Activated gamma-delta T cell (primary cell): ENCODE data around the gene SLC35A5.

Experiments used
- DNase-seq: peaks from one replicate; lab custom pipeline; 2025; lab: John Stamatoyannopoulos, UW

The SLC35A5 gene

DNA sequence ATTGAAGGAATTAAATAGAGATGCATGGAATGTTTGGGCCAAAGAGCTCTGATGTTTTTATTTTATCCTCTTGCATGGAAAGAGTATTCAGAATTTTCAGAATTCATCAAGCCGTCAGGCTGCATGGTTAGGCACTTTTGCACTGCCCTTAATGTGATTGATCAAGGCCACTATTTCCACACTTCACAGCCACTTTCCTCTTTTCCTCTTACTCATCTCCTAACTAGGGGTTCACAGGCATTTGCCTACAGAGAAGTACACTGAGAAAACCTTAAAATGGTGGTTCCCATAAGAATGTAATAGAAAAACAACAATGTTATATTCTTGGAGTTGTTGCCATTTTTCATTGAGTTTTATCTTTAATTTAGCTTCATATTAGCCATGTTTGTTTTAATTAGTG lies 10.9 kb downstream of the SLC35A5 start:
- DNase-seq: no peak

DNA sequence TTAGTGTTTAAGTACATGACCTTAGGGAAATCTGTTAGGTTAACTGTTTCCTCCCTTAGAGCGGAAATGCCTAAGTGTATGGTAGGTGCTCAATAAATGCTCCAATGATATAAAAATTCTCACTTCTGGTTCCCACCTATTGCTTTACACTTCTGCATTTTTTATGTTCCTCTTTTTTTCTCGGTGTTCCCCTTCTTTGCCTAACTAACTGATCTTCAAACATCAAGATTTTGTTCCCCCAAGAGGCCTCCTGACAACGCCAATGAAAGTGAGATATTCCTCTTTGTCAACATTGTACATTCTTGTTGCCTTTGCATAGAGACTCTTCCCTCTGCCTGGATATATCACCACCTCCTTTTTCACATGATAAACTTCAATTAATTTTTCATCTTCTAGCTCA lies 17.4 kb downstream of the SLC35A5 start:
- no peak for DNase-seq

DNA sequence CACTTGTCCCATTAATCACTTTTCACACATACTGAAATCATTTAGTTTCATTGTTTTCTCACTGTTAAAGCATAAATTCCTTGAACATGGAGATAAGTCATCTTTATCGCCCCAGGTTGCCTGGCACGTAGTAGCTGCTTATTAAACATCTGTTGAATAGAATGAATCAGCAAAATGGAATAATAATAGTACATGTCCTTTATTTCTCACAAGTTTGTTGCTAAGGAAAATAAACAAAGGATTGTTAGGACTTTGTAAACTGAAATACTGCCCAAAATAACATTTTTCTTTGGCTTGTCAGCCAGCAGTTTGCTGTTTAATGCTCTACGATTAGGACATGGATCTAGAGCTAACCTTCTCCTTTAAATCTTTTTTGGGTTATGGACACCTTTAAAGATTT lies 17.9 kb downstream of the SLC35A5 start:
- DNase-seq: no peak

DNA sequence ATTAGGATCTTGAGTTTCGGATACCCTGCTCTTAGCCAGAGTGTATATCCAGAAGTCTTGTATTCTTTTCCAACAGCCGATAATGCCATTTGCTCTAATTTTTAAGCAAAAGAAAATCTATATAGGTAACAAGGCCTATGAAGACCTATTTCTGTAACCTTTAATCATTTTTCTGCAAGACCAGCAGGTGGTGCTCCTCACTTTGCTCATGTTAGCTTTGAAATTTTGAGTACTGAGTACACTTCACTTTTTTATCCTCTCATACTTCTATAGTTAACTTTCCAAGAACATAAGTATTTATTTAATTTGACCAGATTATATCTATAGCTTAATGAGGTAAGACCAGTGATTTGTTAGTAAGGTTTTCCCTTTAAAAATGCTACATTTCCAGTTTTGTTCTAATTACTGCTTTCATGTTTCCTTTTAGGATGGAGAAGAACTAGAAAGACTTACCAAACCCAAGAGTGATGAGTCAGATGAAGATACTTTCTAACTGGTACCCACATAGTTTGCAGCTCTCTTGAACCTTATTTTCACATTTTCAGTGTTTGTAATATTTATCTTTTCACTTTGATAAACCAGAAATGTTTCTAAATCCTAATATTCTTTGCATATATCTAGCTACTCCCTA lies 20.5 kb downstream of the SLC35A5 start:
- no peak for DNase-seq

DNA sequence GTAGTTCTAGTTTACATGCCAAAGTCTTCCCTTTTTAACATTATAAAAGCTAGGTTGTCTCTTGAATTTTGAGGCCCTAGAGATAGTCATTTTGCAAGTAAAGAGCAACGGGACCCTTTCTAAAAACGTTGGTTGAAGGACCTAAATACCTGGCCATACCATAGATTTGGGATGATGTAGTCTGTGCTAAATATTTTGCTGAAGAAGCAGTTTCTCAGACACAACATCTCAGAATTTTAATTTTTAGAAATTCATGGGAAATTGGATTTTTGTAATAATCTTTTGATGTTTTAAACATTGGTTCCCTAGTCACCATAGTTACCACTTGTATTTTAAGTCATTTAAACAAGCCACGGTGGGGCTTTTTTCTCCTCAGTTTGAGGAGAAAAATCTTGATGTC lies 21.3 kb downstream of the SLC35A5 start:
- DNase-seq: no peak

DNA sequence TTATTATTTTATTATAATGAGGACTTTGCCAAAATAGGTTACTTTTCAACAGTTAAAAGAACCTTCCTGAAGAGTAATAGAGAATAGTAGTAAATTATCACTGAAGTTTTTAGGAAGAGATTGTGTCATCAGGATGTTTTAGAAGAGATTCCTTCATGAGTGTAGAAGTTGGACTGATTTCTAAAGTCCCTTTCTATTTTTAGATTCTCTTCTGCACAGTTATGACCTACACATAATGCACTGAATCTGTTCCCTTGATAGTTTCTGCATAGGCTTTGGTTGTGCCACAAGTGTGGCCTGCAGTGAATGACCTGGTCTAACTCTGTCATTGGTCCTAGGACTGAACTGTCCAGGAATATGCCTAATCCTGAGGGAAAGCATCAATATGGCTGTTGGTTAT lies 23.9 kb downstream of the SLC35A5 start:
- no peak for DNase-seq

DNA sequence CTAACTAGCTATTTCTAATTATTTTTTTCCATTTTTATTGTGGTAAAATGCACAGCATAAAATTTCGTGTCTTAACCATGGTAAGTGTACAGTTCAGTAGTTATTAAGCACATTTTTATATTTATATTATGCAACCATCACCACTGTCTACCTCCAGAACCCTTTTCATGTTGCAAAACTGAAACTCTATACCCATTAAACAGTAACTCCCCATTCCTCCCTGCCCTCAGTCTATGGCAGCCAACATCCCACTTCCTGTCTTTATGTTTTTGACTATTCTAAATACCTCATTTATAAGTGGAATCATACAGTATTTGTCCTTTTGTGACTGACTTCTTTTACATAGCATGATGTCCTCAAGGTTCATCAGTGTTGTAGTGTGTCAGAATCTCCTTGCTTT lies 25.5 kb downstream of the SLC35A5 start:
- DNase-seq: no peak

DNA sequence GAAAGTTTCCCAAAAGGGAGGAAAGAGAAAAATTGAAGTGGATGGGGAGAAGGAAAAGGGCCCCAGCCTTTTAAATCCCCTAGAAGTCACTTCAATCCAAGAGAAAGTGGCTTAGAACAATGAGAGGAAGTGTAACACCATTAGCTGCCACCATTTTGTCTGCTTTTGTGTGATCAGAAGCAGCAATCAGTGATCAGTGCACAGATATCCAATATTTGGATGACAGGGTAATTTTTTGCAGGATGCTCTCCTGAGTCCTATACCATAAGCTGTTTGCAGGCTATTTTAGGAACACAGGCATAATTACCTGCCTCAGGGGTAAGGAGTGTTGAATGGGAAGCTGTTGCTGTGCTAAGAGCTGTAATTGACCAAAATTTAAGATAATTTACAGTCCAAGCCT lies 31.4 kb downstream of the SLC35A5 start:
- DNase-seq: no peak

DNA sequence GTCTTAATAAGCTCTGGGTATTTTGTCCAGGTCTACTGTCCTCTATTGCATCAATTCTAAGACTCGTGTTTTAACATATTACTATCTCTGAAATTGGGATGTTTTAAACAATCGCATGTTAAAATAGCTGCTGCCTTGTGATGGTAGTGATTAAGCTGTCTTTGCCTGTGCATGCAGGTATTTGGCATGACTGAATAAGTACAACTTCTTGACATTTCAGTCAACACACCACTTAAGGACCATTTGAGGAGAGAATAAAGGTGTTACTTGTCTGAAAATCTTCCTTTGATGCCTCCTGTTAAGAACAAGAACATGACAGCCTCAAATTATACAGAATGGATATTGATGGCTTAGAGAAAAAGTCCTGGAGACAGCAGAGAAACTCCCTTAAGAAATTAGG lies 33.0 kb downstream of the SLC35A5 start:
- no peak for DNase-seq

DNA sequence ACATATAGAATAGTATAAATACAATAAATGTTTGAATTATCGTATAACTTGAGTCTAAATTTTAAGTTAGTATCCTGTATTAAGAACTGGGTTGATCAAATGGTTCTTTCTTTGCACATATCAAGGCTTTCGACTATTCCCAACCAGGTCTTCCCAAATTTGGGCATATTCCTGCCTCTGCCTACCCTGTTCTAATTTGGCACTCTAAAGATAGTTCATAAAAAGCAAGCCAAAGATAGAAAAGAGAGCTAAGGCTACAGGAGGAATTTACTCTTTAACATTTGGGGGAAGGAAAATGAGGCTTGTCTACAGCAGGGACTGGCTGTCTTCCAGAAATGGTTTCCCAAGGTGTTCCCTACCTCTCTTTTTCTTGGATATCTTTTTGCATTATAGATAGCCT lies 36.1 kb downstream of the SLC35A5 start:
- no peak for DNase-seq

DNA sequence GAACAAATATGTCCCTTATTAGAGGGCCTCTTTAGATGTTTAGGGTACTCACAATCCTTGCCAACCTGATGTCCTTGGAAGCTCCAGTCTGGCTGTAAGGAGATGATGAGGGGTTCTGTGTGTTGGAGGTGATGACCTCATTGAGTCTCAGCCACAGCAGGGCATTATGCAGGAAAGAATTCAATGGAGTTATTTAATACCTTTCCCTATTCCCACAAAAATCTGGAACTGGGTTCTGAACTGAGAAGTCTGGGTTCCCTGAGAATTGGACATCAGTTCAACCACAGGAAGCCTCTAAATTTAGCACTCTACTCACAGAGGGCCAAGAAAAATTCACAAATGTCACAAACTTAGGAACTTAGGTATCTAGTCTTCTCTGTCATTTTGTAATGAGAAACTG lies 36.9 kb downstream of the SLC35A5 start:
- no peak for DNase-seq

DNA sequence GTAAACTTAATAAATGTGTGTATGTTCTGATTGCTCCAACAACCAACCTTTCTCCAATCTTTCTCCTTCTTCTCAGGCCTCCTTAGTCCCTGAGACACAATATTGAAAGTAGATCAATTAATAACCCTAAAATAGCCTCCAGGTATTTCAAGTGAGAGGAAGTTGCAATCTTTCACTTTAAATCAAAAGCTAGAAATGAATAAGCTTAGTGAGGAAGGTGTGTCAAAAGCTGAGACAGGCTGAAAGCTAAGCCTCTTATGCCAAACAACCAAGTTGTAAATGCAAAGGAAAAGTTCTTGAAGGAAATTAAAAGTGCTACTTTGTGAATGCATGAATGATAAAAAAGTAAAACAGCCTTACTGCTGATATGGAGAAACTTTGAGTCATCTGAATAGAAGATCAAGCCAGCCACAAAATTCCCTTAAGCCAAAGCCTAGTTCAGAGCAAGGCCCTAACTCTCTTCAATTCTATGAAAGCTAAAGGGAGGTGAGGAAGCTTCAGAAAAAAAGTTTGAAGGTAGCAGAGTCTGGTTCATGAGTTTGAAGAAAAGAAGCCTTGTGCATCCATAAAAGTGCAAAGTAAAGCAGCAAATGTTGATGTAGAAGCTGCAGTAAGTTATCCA lies 40.5 kb downstream of the SLC35A5 start:
- no peak for DNase-seq

DNA sequence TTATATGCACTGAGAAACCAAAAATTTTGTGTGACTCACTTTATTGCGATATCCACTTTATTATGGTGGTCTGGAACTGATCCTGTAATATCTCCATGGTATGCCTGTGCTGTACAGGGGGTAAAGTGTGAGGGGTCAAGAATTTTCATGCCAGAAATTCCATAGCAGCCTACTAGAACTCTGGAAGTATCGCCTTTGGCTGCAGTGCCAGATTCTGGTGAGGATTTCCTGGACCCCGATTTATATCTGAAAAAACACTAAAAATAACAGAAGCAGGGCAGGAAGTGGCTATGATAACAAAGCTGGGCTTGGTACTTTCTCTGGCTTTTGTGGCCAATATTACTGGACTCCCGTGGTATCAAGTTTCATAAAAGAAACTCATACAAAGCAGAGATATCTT lies 42.7 kb downstream of the SLC35A5 start:
- no peak for DNase-seq

DNA sequence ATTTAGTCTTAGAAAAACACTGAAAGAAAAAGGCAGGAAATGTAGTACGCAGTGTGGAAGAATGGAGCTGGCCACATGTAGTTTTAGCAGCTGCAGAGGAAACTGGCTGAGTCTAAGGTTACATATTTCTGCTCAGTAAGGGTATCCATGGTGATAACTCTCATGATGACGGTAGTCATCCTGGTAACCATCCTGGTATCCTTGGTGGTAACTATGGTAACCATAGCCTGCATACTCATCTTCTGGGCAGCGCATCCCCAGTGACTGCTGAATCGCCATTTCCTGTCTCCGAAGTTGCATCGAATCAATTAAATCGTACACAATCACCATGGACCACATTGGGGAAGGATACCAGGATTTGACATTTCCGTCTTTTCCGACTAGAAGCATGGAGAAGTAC lies 43.4 kb downstream of the SLC35A5 start:
- no peak for DNase-seq

DNA sequence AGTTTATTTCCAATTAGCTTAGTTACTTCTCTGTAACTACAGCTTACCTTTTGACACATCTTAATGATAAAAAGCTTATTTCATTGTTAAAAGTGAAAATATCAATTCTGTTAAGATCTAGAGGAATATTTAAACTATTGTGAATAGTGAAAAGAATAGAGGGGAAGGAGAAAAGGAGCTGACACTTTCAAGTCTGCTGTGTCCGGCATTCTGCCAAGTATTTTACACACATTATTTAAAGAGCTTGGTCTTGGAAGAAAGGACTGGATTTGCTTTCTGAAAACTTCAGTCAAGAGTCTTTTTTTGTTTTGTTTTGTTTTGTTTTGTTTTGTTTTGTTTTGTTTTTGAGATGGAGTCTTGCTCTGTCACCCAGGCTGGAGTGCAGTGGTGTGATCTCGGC lies 44.3 kb downstream of the SLC35A5 start:
- no peak for DNase-seq

DNA sequence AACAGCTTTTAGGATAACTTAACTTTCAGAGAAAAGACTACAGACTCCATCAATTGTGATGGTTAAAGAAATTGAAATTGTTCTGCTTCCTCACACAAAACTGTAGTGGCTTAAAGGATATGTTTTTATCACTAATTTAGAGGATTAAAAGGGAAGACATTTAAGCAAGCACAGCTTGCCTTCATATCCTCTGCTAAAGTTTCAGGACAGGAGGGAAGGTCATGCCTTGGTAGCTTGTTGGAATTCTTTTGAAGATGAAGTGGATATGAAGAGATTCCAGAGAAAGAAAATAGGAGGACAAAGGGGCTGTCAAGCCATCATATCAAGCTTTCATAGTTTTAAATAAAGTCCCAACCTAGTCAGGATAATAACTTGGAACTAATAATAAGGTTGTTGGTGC lies 46.0 kb downstream of the SLC35A5 start:
- DNase-seq: no peak

DNA sequence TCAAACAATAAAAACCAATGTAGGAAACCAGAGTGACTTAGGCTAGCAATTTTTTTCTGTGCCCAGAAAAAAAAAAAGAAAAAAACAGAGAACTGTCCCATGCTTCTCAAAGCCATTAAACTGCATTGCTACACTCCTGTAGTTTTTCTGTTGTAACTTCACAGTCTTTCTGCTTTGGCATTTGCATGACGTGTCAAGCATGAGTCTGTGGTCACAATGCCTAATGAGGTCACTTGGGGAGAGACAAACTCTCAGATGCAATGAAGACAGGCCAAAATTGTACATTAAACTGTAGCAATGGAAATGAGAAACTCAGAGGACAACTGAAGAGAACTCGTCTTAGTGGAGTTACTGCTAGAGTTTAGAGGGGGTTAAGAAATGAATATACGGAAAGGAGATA lies 48.3 kb downstream of the SLC35A5 start:
- DNase-seq: no peak

DNA sequence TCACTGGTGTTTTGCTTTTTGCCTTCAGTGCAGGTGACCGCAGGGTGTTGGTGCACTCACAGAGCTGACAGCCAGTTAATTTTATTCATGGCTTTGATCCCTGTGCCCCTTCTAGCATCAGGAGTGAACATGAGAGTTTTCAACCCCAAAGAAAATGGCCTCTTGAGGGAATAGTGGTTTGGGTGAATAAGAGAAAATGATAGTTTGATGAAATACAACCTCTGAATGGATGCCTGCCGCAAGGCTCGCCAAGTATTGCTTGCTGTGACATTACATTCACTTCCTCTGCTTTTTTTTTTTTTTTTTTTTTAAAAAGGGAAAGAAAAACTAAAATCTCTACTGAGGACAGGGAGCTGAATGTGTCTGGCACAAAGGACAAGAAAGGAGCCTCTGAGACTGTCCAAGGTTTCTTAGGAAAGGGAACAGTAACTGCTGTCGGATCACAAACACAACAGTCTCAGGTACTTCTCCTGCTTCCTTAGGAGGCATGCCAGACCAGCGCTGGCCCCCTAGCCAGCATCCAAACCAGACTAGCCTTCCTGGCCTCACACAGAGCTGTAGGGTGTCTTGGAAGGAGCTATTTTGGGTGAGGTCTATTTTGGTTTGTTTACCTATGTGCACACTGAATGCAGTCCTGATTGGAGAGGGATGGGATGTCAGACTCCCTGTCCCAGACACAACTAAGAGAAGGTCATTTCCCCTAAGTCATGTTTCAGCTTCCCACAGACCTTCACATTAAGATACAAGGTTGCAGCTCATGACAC lies 50.1 kb downstream of the SLC35A5 start:
- no peak for DNase-seq

DNA sequence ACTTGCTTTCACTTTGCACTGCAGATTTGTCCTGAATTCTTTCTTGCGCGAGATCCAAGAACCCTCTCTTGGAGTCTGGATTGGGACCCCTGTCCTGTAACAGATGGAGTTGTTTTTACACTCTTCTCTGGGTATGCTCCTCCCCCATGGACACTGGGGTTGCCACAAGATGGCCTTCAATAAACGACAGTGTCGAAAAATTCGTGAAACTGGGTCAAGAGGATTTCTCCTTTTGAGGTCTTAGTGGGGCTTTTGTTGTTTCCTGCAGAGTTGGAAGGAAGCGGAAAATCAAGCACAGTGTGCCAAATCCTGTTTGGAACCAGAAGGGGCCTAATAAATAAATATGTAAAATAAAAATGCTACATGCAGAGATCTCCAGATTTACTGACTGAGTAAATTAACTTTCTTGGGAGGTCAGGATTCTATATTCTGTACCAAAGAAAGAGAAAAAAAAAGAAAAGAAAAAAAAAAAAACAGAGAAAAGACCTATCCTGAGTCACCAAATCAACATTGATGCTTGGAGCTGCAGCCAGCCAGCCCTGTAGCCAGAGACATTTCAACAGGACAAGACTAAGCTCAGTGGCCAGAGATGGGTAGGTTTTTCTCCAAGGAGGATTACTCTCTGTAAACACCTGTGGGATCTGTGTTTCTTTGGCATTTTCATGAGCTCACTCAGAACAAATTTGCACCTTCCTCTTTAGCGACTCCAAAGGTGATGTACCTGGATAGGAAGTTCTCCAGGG lies 54.3 kb downstream of the SLC35A5 start:
- no peak for DNase-seq

DNA sequence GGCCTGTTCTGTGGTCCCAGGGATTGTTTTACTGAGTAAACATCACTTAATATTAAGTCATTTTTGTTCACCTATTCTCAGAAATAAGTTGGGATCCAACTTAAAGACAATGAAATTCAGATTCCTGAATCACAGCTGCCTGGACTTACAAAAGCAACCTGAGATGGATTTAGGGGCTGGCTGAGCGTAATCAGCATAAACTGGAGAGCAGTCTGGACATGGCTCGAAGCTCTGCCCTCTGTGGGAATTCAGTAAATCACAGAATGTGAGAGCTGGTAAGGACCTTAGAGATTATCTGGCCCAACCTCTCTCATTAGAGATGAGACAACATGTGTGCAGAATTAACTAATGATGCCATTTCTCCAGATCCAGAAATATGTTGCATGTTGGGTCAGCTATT lies 55.4 kb downstream of the SLC35A5 start:
- DNase-seq: no peak

DNA sequence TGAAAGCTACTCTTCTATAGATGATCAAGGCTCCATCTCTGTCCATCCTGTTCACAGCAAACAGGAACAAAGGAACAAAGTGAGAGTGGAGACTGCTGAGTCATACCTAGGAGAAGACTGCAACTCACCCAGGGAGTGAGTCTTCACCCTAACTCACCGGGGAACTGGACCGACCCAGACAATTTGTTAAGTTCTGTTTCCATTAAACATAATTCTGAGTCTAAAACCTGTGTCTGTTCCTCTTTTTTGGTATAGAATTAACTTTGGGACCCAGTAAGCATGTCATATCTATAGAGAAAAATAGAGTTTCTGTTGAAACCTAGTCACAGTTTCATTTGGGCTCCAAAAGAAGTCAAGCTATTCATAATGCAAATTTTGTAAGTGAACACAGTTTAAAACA lies 57.5 kb downstream of the SLC35A5 start:
- no peak for DNase-seq

DNA sequence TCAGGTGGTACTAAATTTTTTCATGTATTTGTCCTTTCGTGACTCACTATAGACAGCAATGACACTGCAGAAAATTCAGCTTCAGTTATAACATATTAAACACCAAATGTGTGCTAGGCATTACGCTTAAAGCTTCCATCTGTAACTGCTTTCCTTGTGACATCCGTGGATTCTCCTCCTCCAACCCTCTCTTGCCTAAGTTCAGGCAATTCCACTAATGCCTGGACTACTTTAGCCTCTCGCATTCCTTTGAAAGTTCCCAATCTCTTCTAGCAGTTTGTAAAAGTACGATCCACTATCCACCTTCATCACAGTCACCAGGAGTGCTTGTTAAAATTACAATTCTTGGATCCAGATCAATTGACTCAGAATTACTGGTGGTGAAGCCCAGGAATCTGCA lies 61.4 kb downstream of the SLC35A5 start:
- DNase-seq: no peak

DNA sequence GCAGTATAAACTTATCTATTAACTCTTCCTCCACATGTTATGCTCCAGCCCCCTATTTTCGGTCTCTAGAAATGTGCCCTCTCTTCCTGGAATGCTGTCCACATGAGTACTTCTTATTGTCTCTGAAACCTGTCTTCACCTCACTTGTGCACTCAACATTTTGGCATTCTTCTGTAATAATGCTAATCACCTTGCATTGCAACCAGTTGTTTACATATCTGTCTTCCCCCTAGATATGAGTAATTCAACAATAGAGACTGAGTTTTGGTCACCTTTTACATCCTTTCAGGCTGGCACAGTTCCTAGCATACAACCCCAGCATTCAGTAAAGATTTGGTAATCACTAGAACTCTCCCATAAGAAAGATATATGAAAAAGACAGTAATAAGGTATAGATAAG lies 61.9 kb downstream of the SLC35A5 start:
- DNase-seq: no peak
